ENCODE results near the gene GTF2H2C_2.
"Not testable (repeated sequence)": the region's sequence is repeated elsewhere in the genome, so short reads cannot be mapped to it uniquely, and the experiment has no call there.

GTF2H2C_2 gene

GRCh38 chr5:70415117-70415516 is at the start of gene GTF2H2C_2:
TSS of gene GTF2H2C_2 (plus strand) at chr5:70415368.
- not testable (repeated sequence) for DNase-seq (ENCODE audit: low read depth)

GRCh38 chr5:70400984-70401686 is 14.0 kb upstream of the GTF2H2C_2 start:
- DNase-seq (ENCODE audit: low read depth), result not testable (repeated sequence)

GRCh38 chr5:70421322-70421721 is 6.2 kb downstream of the GTF2H2C_2 start:
- not testable (repeated sequence) for DNase-seq (ENCODE audit: low read depth)

- DNase-seq (ENCODE audit: low read depth), result not testable (repeated sequence)
These were observed 8.0 kb downstream of the GTF2H2C_2 start for GRCh38 chr5:70423215-70423614.

GRCh38 chr5:70438518-70438917 is 23.4 kb downstream of the GTF2H2C_2 start:
- DNase-seq (ENCODE audit: low read depth), result not testable (repeated sequence)

- not testable (repeated sequence) for DNase-seq (ENCODE audit: low read depth)
These were observed 34.4 kb downstream of the GTF2H2C_2 start for GRCh38 chr5:70449565-70449964.

GRCh38 chr5:70451249-70451984 is 36.2 kb downstream of the GTF2H2C_2 start:
- DNase-seq (ENCODE audit: low read depth), result not testable (repeated sequence)

GRCh38 chr5:70457093-70457492 is 41.9 kb downstream of the GTF2H2C_2 start:
- DNase-seq (ENCODE audit: low read depth), result not testable (repeated sequence)

GRCh38 chr5:70459188-70459587 is 44.0 kb downstream of the GTF2H2C_2 start:
- not testable (repeated sequence) for DNase-seq (ENCODE audit: low read depth)

- not testable (repeated sequence) for DNase-seq (ENCODE audit: low read depth)
These were observed 46.8 kb downstream of the GTF2H2C_2 start for GRCh38 chr5:70461984-70462383.

- not testable (repeated sequence) for DNase-seq (ENCODE audit: low read depth)
These were observed 49.0 kb downstream of the GTF2H2C_2 start for GRCh38 chr5:70464019-70464637.

GRCh38 chr5:70469926-70470509 is 54.9 kb downstream of the GTF2H2C_2 start:
- DNase-seq (ENCODE audit: low read depth), result not testable (repeated sequence)

All from Daoy (cell line).